Lower leg skin (tissue), 4 donors: ENCODE data around the gene CRK. TPM values are rescaled to one million over a fixed set of nuclear protein-coding genes. Genes with fewer than 3 reads are reported as not detected.

Source experiments
- DNase-seq, 2 donors: peaks; one replicate each; pipeline ENCODE4 v3.0.0-alpha.2; 2019; ENCODE audit warnings: low spot score in 2 of 2
- H3K4me3 ChIP-seq: fragments of 200-600 bp; sonication (generic); 2 replicates; pipeline ENCODE4 v1.5.1; 2017; ENCODE audit warnings: mild to moderate bottlenecking, low read depth; ENCODE audit not compliant: poor library complexity, severe bottlenecking
- CTCF ChIP-seq, 3 donors: fragments of 450-650 bp; IDR thresholded peaks; one replicate each; pipeline ENCODE4 v1.5.1; 2016; ENCODE audit warnings: antibody characterized with exemption in 3 of 3, mild to moderate bottlenecking in 3 of 3, moderate library complexity in 2 of 3
- POLR2A ChIP-seq, 2 donors: fragments of 450-650 bp; IDR thresholded peaks; one replicate each; pipeline ENCODE4 v1.6.1; 2016 to 2017; ENCODE audit warnings: antibody characterized with exemption in 2 of 2, mild to moderate bottlenecking in 1 of 2, moderate library complexity in 1 of 2
- WGBS, 2 donors: methylation state at CpG; one replicate each; pipeline ENCODE4 v1.1.5; 2018; 5-methylcytosine and 5-hydroxymethylcytosine counted together
- intact Hi-C: fragments of 100-400 bp; cut with DNase I; formaldehyde crosslinking; loops from one replicate; pipeline ENCODE4 v1.15.0; 2023; ENCODE audit warnings: low total_unique reads
- total RNA-seq, 4 donors: library from RNA; depleted of rRNA; stranded (reverse); fragments of >200 nt; gene quantifications; one replicate each; pipeline ENCODE4 v1.1.0, GENCODE V29; 2016

The CRK gene
- total RNA-seq, 4 donors from 2014 or later: 48.2 to 70.0 (median 50.7) TPM

GRCh38 chr17:1372618-1373017 lies 83.4 kb downstream of the CRK start:
- WGBS, 2 donors: 79 to 89% methylated on average over 7 of the region's 7 CpGs
- intact Hi-C loops: no loop called here
- DNase-seq: peak in 1 of 2 donors; percentile 23
- TF ChIP-seq CTCF (IDR thresholded peaks at IDR 0.05): no peak
- TF ChIP-seq POLR2A (IDR thresholded peaks at IDR 0.05): no peak
- no peak overlapping the region for H3K4me3 ChIP-seq

GRCh38 chr17:1371893-1372590 lies 84.0 kb downstream of the CRK start:
- TF ChIP-seq CTCF (IDR thresholded peaks at IDR 0.05) (no peak), POLR2A (IDR thresholded peaks at IDR 0.05) (no peak)
- intact Hi-C loops: no loop called here
- WGBS, 2 donors: 82% methylated on average over 17 of the region's 17 CpGs
- H3K4me3 ChIP-seq: no peak overlapping the region
- peak in 1 of 2 donors; percentile 40 for DNase-seq

Other genes starting within 250 kb of the CRK start
- not detected for gene BHLHA9, start 185.8 kb downstream of the CRK start, total RNA-seq
- 1 to 10 TPM in 3 of 4 donors, under 1 TPM in 1; 0.78 to 5.4 (median 3.2) TPM for gene TRARG1, start 176.6 kb downstream of the CRK start, total RNA-seq
- 100 to 1,000 TPM; 431 to 648 (median 506) TPM for gene YWHAE, start 56.0 kb downstream of the CRK start, total RNA-seq
- gene MYO1C, start 36.5 kb upstream of the CRK start, total RNA-seq: 100 to 1,000 TPM in 1 of 4 donors, 10 to 100 TPM in 3; 71.3 to 101 (median 84.8) TPM
- 100 to 1,000 TPM; 101 to 172 (median 134) TPM for gene INPP5K, start 60.4 kb upstream of the CRK start, total RNA-seq
- gene PITPNA, start 106.6 kb upstream of the CRK start, total RNA-seq: 10 to 100 TPM; 45.0 to 53.1 (median 45.2) TPM
- gene SLC43A2, start 172.6 kb upstream of the CRK start, total RNA-seq: 10 to 100 TPM in 2 of 4 donors, 1 to 10 TPM in 2; 5.6 to 14.5 (median 9.6) TPM
- 10 to 100 TPM in 1 of 4 donors, 1 to 10 TPM in 3; 4.9 to 10.0 (median 9.1) TPM for gene SCARF1, start 189.5 kb upstream of the CRK start, total RNA-seq
- gene RILP, start 193.6 kb upstream of the CRK start, total RNA-seq: 10 to 100 TPM; 17.0 to 32.7 (median 19.5) TPM
- 100 to 1,000 TPM; 140 to 228 (median 173) TPM for gene PRPF8, start 228.6 kb upstream of the CRK start, total RNA-seq